SJSA1 (cell line): ENCODE results near the gene HIP1R. TPM values are rescaled to one million over a fixed set of nuclear protein-coding genes. Genes with fewer than 3 reads are reported as not detected.

Experiments
- DNase-seq, 2 experiments: peaks; one replicate each; pipeline ENCODE4 v3.0.0-alpha.2; 2015 to 2020; ENCODE audit warnings: low spot score in 2 of 2, low read depth in 1 of 2
- H3K27ac ChIP-seq: fragments of 250-450 bp; sonication (Bioruptor Pico); 2 replicates; pipeline ENCODE4 v1.5.1; 2020; ENCODE audit warnings: mild to moderate bottlenecking, moderate library complexity
- H3K27me3 ChIP-seq: fragments of 250-450 bp; sonication (Bioruptor Pico); replicated peaks from 2 replicates; pipeline ENCODE4 v1.5.1; 2020; ENCODE audit warnings: mild to moderate bottlenecking, moderate library complexity
- H3K36me3 ChIP-seq: fragments of 250-450 bp; sonication (Bioruptor Pico); 2 replicates; pipeline ENCODE4 v1.5.1; 2020; ENCODE audit warnings: mild to moderate bottlenecking
- H3K4me1 ChIP-seq: fragments of 250-450 bp; sonication (Bioruptor Pico); replicated peaks from 2 replicates; pipeline ENCODE4 v1.6.1; 2021; ENCODE audit warnings: mild to moderate bottlenecking
- H3K4me3 ChIP-seq: fragments of 250-450 bp; sonication (Bioruptor Pico); 2 replicates; pipeline ENCODE4 v1.5.1; 2020; ENCODE audit warnings: mild to moderate bottlenecking
- H3K9me3 ChIP-seq: fragments of 250-450 bp; sonication (Bioruptor Pico); replicated peaks from 2 replicates; pipeline ENCODE4 v1.5.1; 2020; ENCODE audit warnings: mild to moderate bottlenecking
- total RNA-seq: library from RNA; depleted of rRNA; stranded (reverse); fragments of >200 nt; shearing (Covaris generic); gene quantifications from 2 replicates; pipeline ENCODE4 v1.2.3, GENCODE V29; 2014

HIP1R gene
- total RNA-seq, 1 experiment from 2014 or later: 21.7 TPM

DNA sequence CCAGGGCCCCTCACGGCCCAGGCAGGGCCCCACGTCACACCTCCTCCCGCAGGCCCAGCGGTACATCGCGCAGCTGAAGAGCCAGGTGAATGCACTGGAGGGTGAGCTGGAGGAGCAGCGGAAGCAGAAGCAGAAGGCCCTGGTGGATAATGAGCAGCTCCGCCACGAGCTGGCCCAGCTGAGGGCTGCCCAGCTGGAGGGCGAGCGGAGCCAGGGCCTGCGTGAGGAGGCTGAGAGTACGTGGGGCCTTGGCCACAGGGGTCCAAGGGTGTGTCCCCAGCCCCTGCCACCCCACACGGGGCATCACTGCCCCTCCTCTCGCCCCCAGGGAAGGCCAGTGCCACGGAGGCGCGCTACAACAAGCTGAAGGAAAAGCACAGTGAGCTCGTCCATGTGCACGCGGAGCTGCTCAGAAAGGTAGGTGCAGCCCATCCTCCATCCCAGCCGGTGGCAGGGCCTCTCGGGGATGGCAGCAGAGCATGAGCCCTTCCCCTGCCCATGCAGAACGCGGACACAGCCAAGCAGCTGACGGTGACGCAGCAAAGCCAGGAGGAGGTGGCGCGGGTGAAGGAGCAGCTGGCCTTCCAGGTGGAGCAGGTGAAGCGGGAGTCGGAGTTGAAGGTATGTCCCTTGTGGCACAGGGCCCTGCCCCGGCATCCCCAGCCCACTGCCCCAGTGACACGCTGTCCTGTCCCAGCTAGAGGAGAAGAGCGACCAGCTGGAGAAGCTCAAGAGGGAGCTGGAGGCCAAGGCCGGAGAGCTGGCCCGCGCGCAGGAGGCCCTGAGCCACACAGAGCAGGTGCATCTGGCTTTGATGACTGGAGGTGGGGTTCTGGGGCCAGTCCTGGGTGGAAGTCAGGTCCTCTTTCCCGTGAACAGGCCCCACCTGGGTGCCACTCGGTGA lies 20.9 kb downstream of the HIP1R start:
- Histone ChIP-seq H3K4me1 (peaks cover 21% of the 10 kb centered on the region), H3K36me3 (peaks cover 21% of the 10 kb centered on the region), H3K27ac (no peak overlapping the region), H3K9me3 (no peaks in the 10 kb centered on the region), H3K27me3 (no peaks in the 10 kb centered on the region), H3K4me3 (no peak overlapping the region)
- DNase-seq: no peak

DNA sequence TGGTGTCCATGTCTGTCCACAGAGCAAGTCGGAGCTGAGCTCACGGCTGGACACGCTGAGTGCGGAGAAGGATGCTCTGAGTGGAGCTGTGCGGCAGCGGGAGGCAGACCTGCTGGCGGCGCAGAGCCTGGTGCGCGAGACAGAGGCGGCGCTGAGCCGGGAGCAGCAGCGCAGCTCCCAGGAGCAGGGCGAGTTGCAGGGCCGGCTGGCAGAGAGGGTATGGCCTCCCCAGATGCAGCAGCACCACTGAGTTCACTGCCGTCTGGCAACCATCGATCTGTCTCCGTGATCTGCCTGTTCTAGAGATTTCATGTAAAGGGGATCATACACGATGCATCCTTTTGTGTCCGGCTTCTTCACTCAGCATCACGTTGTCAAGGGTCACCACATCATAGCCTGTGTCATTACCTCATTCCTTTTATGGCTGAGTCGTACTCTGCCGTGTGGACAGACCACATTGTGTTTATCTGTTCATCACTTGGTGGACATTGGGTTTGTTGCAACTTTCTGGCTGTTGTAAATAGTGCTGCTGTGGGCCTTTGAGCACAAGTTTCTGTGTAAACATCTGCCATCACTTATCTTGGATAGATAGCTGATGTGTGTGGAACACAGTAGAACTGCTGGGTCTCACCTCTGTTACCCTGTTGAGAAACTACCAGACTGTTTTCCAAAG lies 21.9 kb downstream of the HIP1R start:
- no peak for DNase-seq
- no peaks in the 10 kb centered on the region for H3K27me3 ChIP-seq
- peaks cover 22% of the 10 kb centered on the region for H3K36me3 ChIP-seq
- H3K4me3 ChIP-seq: no peak overlapping the region
- no peaks in the 10 kb centered on the region for H3K9me3 ChIP-seq
- H3K27ac ChIP-seq: no peak overlapping the region
- peaks cover 11% of the 10 kb centered on the region for H3K4me1 ChIP-seq

DNA sequence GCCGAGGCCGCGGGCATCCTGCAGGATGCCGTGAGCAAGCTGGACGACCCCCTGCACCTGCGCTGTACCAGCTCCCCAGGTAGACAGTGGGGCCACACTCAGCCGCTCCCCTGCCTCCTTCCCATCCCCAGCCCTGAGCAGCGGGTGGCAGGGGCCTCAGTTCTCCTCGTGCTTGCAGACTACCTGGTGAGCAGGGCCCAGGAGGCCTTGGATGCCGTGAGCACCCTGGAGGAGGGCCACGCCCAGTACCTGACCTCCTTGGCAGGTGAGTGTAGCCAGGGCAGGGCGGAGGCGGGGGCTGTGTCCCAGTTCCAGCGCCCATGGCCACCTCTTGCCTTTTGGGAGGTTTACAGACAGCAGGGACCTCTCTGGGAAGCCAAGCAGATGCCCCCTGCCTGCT lies 22.9 kb downstream of the HIP1R start:
- Histone ChIP-seq H3K36me3 (peaks cover 24% of the 10 kb centered on the region), H3K4me1 (0 out of 2 replicates have a peak, but pooled peaks cover 3% of the 10 kb centered on the region), H3K4me3 (no peak overlapping the region), H3K27ac (no peak overlapping the region), H3K9me3 (no peaks in the 10 kb centered on the region), H3K27me3 (no peaks in the 10 kb centered on the region)
- peak in 1 of 2 experiments; percentile 42 for DNase-seq

DNA sequence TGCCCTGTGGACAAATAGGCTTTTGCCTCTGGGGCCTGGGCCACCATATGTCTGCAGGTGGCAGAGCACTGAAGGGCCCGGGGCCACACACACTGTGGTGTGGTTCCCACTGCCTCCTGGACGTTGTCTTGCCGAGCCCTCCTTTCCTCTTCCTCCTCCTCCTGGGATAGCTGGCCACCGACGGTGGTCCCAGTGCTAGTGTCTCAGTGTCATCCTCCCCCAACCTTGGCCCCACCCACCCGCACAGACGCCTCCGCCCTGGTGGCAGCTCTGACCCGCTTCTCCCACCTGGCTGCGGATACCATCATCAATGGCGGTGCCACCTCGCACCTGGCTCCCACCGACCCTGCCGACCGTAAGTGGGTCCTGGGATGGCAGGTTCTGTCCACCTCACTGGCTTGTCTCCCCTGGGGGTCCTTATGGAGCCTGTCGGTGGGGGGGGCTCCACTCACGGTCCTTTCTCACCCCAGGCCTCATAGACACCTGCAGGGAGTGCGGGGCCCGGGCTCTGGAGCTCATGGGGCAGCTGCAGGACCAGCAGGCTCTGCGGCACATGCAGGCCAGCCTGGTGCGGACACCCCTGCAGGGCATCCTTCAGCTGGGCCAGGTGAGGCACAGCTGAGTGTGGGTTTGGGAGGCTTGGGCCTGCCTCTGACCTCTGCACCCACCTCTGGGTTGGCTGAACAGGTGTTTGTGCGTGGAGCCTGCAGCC lies 23.5 kb downstream of the HIP1R start:
- no peak overlapping the region for H3K27ac ChIP-seq
- DNase-seq: peak in 1 of 2 experiments; percentile 42
- H3K36me3 ChIP-seq: peaks cover 27% of the 10 kb centered on the region

DNA sequence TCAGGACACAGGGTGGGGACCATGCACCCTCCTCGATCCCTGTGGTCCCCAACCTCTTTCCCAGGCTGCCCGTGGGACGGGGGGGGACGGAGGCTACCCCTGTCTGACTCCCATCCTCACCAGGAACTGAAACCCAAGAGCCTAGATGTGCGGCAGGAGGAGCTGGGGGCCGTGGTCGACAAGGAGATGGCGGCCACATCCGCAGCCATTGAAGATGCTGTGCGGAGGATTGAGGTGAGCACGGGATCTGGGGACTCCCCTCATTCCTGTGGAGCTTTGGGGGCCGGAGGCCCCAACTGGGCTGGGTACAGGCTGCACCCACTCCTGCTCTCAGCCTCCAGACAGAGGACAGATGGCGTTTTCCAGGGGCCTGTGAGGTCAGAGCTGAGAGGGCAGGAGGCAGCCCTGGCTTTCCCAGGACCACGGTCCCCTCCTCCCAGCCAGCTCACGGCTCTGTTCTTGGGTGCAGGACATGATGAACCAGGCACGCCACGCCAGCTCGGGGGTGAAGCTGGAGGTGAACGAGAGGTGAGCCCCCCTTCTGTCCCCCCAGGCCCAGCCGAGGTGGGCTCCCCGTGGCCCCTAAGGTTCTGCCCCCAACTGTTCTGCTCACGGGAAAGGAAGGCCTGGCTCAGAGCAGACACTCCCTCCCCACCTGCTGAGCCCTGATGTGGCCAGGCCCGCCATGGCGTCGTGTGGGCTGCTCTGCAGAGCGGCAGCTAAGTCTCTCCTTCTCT lies 24.2 kb downstream of the HIP1R start:
- no peak overlapping the region for H3K4me3 ChIP-seq
- 0 out of 2 replicates have a peak, but pooled peaks cover 3% of the 10 kb centered on the region for H3K4me1 ChIP-seq
- no peak overlapping the region for H3K27ac ChIP-seq
- no peaks in the 10 kb centered on the region for H3K9me3 ChIP-seq
- H3K27me3 ChIP-seq: no peaks in the 10 kb centered on the region
- DNase-seq: peak in 1 of 2 experiments; percentile 42
- peaks cover 31% of the 10 kb centered on the region for H3K36me3 ChIP-seq

More for the DNA sequence above, 23.5 kb downstream of the HIP1R start:
- no peaks in the 10 kb centered on the region for H3K27me3 ChIP-seq
- 0 out of 2 replicates have a peak, but pooled peaks cover 3% of the 10 kb centered on the region for H3K4me1 ChIP-seq
- no peaks in the 10 kb centered on the region for H3K9me3 ChIP-seq
- H3K4me3 ChIP-seq: no peak overlapping the region

DNA sequence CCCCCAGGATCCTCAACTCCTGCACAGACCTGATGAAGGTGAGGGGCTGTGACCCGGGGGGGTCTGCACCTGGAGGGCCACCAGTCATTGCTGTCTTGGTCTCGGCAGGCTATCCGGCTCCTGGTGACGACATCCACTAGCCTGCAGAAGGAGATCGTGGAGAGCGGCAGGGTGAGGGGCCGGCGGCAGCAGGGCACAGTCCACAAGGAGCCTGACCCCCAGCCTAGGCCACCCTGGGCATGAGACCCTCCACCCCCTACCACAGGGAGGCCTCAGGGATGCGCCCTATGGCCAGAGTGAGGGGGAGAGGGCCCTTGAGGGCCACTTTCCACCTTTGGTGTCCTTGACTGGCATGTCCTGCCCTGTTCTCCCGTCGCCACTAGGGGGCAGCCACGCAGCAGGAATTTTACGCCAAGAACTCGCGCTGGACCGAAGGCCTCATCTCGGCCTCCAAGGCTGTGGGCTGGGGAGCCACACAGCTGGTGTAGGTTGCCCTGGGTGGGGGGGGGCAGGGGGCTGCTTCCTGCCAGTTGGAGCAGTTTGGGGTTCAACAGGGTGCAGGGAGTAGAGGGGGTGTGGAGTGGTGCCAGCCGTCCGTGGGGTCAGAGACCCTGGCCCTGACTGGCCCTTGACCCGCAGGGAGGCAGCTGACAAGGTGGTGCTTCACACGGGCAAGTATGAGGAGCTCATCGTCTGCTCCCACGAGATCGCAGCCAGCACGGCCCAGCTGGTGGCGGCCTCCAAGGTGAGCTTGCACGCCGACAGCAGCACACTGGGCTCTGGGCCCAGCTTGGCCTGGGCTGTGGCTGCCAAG lies 25.0 kb downstream of the HIP1R start:
- no peaks in the 10 kb centered on the region for H3K9me3 ChIP-seq
- no peak overlapping the region for H3K27ac ChIP-seq
- H3K4me3 ChIP-seq: no peak overlapping the region
- peaks cover 39% of the 10 kb centered on the region for H3K36me3 ChIP-seq
- H3K4me1 ChIP-seq: 0 out of 2 replicates have a peak, but pooled peaks cover 3% of the 10 kb centered on the region
- peak; percentile 42 to 79 for DNase-seq
- no peaks in the 10 kb centered on the region for H3K27me3 ChIP-seq

DNA sequence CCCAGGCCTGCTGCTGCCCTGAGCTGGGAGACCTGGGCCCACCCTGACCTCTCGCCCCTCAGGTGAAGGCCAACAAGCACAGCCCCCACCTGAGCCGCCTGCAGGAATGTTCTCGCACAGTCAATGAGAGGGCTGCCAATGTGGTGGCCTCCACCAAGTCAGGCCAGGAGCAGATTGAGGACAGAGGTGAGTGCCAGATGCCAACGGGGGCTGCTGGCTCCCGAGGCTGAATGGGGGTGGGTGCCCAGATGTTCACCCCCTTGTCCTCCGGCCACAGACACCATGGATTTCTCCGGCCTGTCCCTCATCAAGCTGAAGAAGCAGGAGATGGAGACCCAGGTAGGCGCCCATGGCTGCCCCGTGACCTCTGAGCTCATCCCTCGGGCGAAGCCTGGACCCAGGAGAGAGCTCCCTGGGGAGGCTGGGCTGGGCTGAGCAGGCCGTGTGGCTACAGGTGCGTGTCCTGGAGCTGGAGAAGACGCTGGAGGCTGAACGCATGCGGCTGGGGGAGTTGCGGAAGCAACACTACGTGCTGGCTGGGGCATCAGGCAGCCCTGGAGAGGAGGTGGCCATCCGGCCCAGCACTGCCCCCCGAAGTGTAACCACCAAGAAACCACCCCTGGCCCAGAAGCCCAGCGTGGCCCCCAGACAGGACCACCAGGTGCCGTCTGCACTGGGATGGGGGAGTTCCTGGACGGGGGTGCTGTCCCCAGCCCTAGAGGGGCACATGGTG lies 25.8 kb downstream of the HIP1R start:
- DNase-seq: no peak
- no peaks in the 10 kb centered on the region for H3K27me3 ChIP-seq
- H3K4me3 ChIP-seq: no peak overlapping the region
- peaks cover 47% of the 10 kb centered on the region for H3K36me3 ChIP-seq
- H3K27ac ChIP-seq: no peak overlapping the region
- no peaks in the 10 kb centered on the region for H3K9me3 ChIP-seq
- 0 out of 2 replicates have a peak, but pooled peaks cover 3% of the 10 kb centered on the region for H3K4me1 ChIP-seq

DNA sequence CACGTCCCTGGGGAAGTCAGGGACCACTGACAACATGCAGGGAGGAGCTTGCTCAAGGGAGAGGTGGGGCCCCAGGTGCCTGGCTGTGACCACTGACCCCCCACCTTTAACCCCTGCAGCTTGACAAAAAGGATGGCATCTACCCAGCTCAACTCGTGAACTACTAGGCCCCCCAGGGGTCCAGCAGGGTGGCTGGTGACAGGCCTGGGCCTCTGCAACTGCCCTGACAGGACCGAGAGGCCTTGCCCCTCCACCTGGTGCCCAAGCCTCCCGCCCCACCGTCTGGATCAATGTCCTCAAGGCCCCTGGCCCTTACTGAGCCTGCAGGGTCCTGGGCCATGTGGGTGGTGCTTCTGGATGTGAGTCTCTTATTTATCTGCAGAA lies 26.3 kb downstream of the HIP1R start:
- Histone ChIP-seq H3K27ac (no peak overlapping the region), H3K36me3 (peaks cover 52% of the 10 kb centered on the region), H3K4me1 (0 out of 2 replicates have a peak, but pooled peaks cover 3% of the 10 kb centered on the region), H3K9me3 (no peaks in the 10 kb centered on the region), H3K27me3 (no peaks in the 10 kb centered on the region), H3K4me3 (no peak overlapping the region)
- DNase-seq: no peak

DNA sequence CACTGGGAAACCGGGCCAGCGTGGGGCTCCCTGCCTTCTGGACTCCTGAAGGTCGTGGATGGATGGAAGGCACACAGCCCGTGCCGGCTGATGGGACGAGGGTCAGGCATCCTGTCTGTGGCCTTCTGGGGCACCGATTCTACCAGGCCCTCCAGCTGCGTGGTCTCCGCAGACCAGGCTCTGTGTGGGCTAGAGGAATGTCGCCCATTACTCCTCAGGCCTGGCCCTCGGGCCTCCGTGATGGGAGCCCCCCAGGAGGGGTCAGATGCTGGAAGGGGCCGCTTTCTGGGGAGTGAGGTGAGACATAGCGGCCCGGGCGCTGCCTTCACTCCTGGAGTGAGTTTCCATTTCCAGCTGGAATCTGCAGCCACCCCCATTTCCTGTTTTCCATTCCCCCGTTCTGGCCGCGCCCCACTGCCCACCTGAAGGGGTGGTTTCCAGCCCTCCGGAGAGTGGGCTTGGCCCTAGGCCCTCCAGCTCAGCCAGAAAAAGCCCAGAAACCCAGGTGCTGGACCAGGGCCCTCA lies 26.9 kb downstream of the HIP1R start:
- Histone ChIP-seq H3K27me3 (no peaks in the 10 kb centered on the region), H3K4me1 (0 out of 2 replicates have a peak, but pooled peaks cover 3% of the 10 kb centered on the region), H3K36me3 (peaks cover 57% of the 10 kb centered on the region), H3K9me3 (no peaks in the 10 kb centered on the region), H3K27ac (no peak overlapping the region), H3K4me3 (no peak overlapping the region)
- no peak for DNase-seq

DNA sequence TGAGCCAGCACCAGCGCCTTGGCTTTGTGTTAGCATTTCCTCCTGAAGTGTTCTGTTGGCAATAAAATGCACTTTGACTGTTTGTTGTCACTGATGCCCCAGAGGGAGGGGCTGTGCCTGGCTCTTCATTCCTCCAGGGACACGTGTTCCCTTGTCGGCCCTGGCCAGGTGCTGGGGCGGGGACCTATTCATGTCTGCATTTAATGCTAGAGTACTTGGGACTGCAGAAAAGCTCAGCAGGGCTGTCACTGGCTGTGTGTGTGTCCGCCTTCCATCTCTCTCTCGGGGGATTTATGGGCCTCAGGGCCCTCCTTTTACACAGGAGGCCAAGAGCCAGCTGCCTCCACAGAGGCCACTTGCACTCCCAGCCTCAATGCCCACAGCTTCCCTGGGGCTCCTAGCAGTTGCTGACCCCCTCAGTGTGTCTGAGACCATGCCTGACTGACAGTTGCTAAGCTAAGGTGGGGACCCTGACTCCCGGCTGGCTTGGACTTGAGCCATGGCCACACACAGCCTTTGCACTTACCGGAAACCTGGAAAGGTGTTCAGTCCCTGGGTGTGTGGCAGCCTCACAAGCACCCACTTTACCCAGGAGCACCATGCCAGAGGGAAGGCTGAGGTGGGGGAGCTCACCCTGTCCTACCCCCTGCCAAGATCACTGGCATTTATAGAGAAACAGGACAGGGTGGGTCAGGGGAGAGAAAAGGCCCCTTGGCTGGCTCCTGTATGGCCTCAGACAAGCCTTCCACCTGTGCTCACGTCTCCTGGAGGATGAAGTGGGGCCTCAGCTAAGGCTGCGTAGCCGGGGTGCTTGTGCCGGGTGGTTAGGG lies 27.8 kb downstream of the HIP1R start:
- H3K4me3 ChIP-seq: no peak overlapping the region
- peaks cover 65% of the 10 kb centered on the region for H3K36me3 ChIP-seq
- H3K27me3 ChIP-seq: no peaks in the 10 kb centered on the region
- no peaks in the 10 kb centered on the region for H3K9me3 ChIP-seq
- H3K27ac ChIP-seq: no peak overlapping the region
- DNase-seq: no peak
- H3K4me1 ChIP-seq: 0 out of 2 replicates have a peak, but pooled peaks cover 3% of the 10 kb centered on the region

DNA sequence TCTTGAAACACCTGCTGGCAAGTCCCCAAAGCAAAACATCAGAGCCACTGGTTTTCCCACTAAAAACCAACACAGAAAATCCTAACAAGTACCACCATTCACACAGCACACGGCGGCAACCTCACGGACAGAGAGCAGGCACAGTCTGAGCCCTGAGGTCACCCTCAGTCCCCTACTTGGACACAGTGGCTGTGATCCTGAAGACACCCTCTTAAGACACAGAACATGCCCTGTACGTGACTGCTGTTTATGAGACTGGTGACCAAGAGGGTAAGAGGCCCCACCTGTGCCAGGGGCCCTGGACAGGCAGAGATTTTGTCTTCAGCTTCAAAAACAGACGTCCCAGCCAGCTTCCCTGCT lies 29.6 kb downstream of the HIP1R start:
- H3K27me3 ChIP-seq: no peaks in the 10 kb centered on the region
- no peak overlapping the region for H3K27ac ChIP-seq
- H3K9me3 ChIP-seq: no peaks in the 10 kb centered on the region
- no peak overlapping the region for H3K4me3 ChIP-seq
- no peak for DNase-seq
- peaks cover 79% of the 10 kb centered on the region for H3K36me3 ChIP-seq
- H3K4me1 ChIP-seq: 0 out of 2 replicates have a peak, but pooled peaks cover 3% of the 10 kb centered on the region
